ENCODE results near the gene PPFIBP2. TPM values are rescaled to one million over a fixed set of nuclear protein-coding genes. Genes with fewer than 3 reads are reported as not detected.

Gene PPFIBP2
- total RNA-seq, 1 experiment from 2014 or later: 5.7 TPM

GRCh38 chr11:7552666-7553065 is 38.9 kb downstream of the PPFIBP2 start:
- Histone ChIP-seq H3K27ac (ENCODE audit: low read depth, low read length) (no peak overlapping the region), H3K4me2 (ENCODE audit: low read length) (no peak overlapping the region), H3K9ac (ENCODE audit: low read length) (no peak overlapping the region), H3K9me3 (ENCODE audit: control insufficient read depth in 1 of 2, insufficient read depth in 1 of 2, low read depth in 1 of 2, low read length in 2 of 2) (no peaks in the 10 kb centered on the region), H3K4me3 (replicated peaks in 1 of 2; ENCODE audit: low read depth in 1 of 2, low read length in 2 of 2) (no peak overlapping the region), H4K20me1 (ENCODE audit: insufficient read depth) (no peaks in the 10 kb centered on the region), H3K79me2 (ENCODE audit: insufficient read depth, low read length) (no peaks in the 10 kb centered on the region), H3K9me2 (ENCODE audit: insufficient read depth) (no peaks in the 10 kb centered on the region), H3K4me1 (ENCODE audit: control insufficient read depth in 1 of 2, insufficient read depth in 2 of 2, low read length in 2 of 2) (no peaks in the 10 kb centered on the region), H3K36me3 (ENCODE audit: control insufficient read depth in 1 of 2, insufficient read depth in 2 of 2, low read length in 2 of 2) (no peaks in the 10 kb centered on the region), H2AFZ (ENCODE audit: low read depth, low read length, poor library complexity, severe bottlenecking) (no peak overlapping the region), H3K27me3 (ENCODE audit: insufficient read depth, low read length) (no peaks in the 10 kb centered on the region)
- ChIA-PET CTCF (interaction anchor here (0.8 kb wide), 1 partner anchor 19 kb away, joined by 3 read pairs; no protein-coding TSS in a partner anchor), POLR2A (no interaction called here), RAD21 (ENCODE audit: low non-redundant PET in 1 of 2, low total read pairs in 2 of 2, uncharacterized antibody in 2 of 2, unreplicated experiment in 2 of 2) (no interaction called here)
- DNase-seq (ENCODE audit: low read depth, low spot score): no peak
- intact Hi-C loops (cut with micrococcal nuclease): loop anchor here (10.0 kb wide), 1 partner anchor 542 kb away; no protein-coding TSS in a partner anchor
- BruUV-seq (replicated peaks): no TSS peak
- ATAC-seq: no peak
- TF ChIP-seq REST (IDR thresholded peaks at IDR 0.05; ENCODE audit: low read depth) (no peak), SRF (IDR thresholded peaks at IDR 0.05; ENCODE audit: low read depth) (no peak), ZNF274 (IDR thresholded peaks at IDR 0.05; ENCODE audit: low read depth, low read length) (no peak), ZBTB33 (IDR thresholded peaks at IDR 0.05; ENCODE audit: extremely low read depth, insufficient replicate concordance, low read length) (no peak), SP1 (IDR thresholded peaks at IDR 0.05; ENCODE audit: low read depth) (no peak), EGR1 (IDR thresholded peaks at IDR 0.05; ENCODE audit: low read depth) (no peak), YY1 (IDR thresholded peaks at IDR 0.05; ENCODE audit: extremely low read depth, insufficient replicate concordance, low read depth, low read length) (no peak)

Data from HCT116 (cell line).